Skeletal muscle satellite cell (primary cell): ENCODE data around the gene OSMR.

Experiments used
- H3K27me3 ChIP-seq: 2 replicates; pipeline ENCODE4 v1.7.0; 2013; ENCODE audit warnings: low read length; ENCODE audit not compliant: control insufficient read depth, insufficient read depth
- H3K36me3 ChIP-seq: 2 replicates; pipeline ENCODE4 v1.7.0; 2013; ENCODE audit warnings: mild to moderate bottlenecking, control low read depth, low read length; ENCODE audit not compliant: insufficient read depth
- H3K4me1 ChIP-seq: 2 replicates; pipeline ENCODE4 v1.7.0; 2013; ENCODE audit warnings: low read length; ENCODE audit not compliant: control insufficient read depth, insufficient read depth
- H3K4me2 ChIP-seq: 2 replicates; pipeline ENCODE4 v1.7.0; 2013; ENCODE audit warnings: mild to moderate bottlenecking, low read length
- H3K4me3 ChIP-seq: 2 replicates; pipeline ENCODE4 v1.7.0; 2013; ENCODE audit warnings: low read length
- H3K9ac ChIP-seq: 2 replicates; pipeline ENCODE4 v1.7.0; 2013; ENCODE audit warnings: mild to moderate bottlenecking, low read depth, low read length, moderate library complexity
- H3K9me3 ChIP-seq: replicated peaks from 2 replicates; pipeline ENCODE4 v1.7.0; 2013; ENCODE audit warnings: mild to moderate bottlenecking, control low read depth, low read length

The OSMR gene

DNA sequence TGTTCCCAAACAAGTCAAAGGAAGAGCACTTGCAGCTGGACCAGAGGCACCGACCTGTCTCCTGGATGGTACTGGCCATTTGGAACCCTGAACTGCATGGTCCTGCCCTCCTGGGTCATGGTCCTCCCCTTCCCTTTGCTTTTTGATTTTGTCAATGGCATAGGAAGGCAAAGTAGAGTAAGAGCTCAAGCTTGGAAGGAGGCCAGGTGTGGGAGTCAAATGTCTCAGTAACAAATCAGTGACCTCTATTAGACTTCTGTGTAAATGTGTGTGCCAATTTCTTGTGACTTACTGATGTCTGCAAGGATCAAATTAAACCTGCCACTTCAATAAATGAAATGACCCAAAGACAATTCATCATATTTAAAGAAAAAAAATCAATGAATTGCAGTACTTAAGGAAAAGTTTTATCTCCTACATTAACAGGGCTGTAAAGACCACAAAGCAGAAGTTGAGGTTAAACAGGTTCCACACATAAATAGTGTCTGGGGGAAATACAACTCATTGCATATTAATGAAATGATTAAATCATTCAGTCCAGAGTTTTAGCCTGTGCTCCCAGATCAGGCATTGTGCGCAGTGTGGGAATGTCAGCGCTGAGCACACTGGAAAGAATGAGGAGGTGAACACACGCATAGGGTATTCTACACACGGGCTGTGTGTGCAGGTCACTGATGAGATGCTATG lies 32.7 kb downstream of the OSMR start:
- Histone ChIP-seq H3K27me3 (no peaks in the 10 kb centered on the region), H3K9ac (no peak overlapping the region), H3K4me3 (no peak overlapping the region), H3K4me2 (no peak overlapping the region), H3K9me3 (no peaks in the 10 kb centered on the region), H3K4me1 (no peaks in the 10 kb centered on the region), H3K36me3 (peaks cover 63% of the 10 kb centered on the region)

GRCh38 chr5:38879078-38879460 lies 33.3 kb downstream of the OSMR start:
- Histone ChIP-seq H3K9ac (no peak overlapping the region), H3K9me3 (no peaks in the 10 kb centered on the region), H3K36me3 (peaks cover 68% of the 10 kb centered on the region), H3K27me3 (no peaks in the 10 kb centered on the region), H3K4me1 (no peaks in the 10 kb centered on the region), H3K4me3 (no peak overlapping the region), H3K4me2 (no peak overlapping the region)

- Histone ChIP-seq H3K9me3 (no peaks in the 10 kb centered on the region), H3K9ac (no peak overlapping the region), H3K4me1 (no peaks in the 10 kb centered on the region), H3K27me3 (no peaks in the 10 kb centered on the region), H3K4me2 (no peak overlapping the region), H3K36me3 (peaks cover 76% of the 10 kb centered on the region), H3K4me3 (no peak overlapping the region)
Measured at GRCh38 chr5:38883842-38884241, 38.0 kb downstream of the OSMR start.

DNA sequence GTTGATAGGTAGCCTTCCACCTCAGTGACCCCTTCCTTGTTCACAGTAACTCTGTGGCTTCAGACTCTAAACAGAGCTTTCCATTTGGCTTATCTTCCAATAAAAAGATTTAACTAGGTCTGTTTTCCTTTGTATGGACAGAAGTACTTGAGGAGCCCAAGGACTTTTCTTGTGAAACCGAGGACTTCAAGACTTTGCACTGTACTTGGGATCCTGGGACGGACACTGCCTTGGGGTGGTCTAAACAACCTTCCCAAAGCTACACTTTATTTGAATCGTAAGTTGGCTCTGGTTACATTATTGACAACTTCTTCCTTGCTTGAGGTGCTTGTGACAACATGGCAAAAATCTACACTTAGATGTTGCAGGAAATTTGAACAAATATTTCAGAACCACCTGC lies 39.4 kb downstream of the OSMR start:
- H3K9me3 ChIP-seq = no peaks in the 10 kb centered on the region
- no peak overlapping the region for H3K9ac ChIP-seq
- H3K36me3 ChIP-seq = peaks cover 67% of the 10 kb centered on the region
- no peak overlapping the region for H3K4me3 ChIP-seq
- no peak overlapping the region for H3K4me2 ChIP-seq
- H3K27me3 ChIP-seq = no peaks in the 10 kb centered on the region
- H3K4me1 ChIP-seq = no peaks in the 10 kb centered on the region

- Histone ChIP-seq H3K36me3 (peaks cover 51% of the 10 kb centered on the region), H3K4me3 (no peak overlapping the region), H3K9ac (no peak overlapping the region), H3K9me3 (no peaks in the 10 kb centered on the region), H3K27me3 (no peaks in the 10 kb centered on the region), H3K4me2 (no peak overlapping the region), H3K4me1 (no peaks in the 10 kb centered on the region)
Measured at GRCh38 chr5:38888041-38888440, 42.2 kb downstream of the OSMR start.

DNA sequence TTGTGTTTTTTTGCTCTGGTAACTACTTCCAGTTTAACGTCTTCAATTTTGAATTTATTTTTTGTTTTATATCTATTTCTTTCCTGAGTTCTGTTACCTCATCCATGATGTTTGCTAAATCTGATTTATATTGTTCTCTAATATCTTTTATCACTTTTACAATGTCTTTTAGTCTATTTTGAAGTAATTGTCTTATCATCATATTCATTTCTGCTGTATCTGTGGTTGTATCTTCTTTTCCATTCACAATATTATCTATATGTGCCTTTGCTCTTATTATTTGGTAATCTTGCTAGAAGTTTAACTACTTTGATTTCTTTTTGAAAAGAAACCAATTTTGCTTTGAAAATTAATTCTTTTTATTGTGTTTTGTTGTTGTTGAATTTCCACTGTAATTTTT lies 43.6 kb downstream of the OSMR start:
- H3K4me2 ChIP-seq = no peak overlapping the region
- H3K9me3 ChIP-seq = no peaks in the 10 kb centered on the region
- H3K4me1 ChIP-seq = no peaks in the 10 kb centered on the region
- no peaks in the 10 kb centered on the region for H3K27me3 ChIP-seq
- H3K4me3 ChIP-seq = no peak overlapping the region
- H3K36me3 ChIP-seq = peaks cover 42% of the 10 kb centered on the region
- H3K9ac ChIP-seq = no peak overlapping the region

GRCh38 chr5:38891563-38891962 lies 45.8 kb downstream of the OSMR start:
- H3K36me3 ChIP-seq = peaks cover 20% of the 10 kb centered on the region
- H3K4me3 ChIP-seq = no peak overlapping the region
- H3K9ac ChIP-seq = no peak overlapping the region
- no peak overlapping the region for H3K4me2 ChIP-seq
- H3K4me1 ChIP-seq = no peaks in the 10 kb centered on the region
- no peaks in the 10 kb centered on the region for H3K27me3 ChIP-seq
- no peaks in the 10 kb centered on the region for H3K9me3 ChIP-seq

DNA sequence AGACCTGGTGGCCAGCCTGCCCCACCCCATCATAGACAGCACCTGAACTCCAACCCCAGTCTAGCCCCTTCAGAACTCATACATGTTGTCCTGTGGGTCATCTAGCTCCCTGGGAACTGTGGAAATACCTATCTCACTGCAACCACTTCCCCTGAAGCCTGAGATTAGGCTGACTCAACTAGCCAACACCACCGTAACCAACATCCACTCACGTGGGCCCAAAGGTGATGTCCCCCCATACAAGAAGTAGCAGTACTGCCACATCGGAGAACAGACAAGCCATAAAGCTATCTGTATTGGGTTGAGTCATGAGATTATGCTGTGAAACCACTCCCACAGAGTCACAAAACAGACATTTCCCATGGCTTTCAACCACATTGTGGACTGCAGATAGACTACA lies 46.6 kb downstream of the OSMR start:
- no peaks in the 10 kb centered on the region for H3K27me3 ChIP-seq
- H3K9ac ChIP-seq = no peak overlapping the region
- no peaks in the 10 kb centered on the region for H3K9me3 ChIP-seq
- no peaks in the 10 kb centered on the region for H3K4me1 ChIP-seq
- peaks cover 14% of the 10 kb centered on the region for H3K36me3 ChIP-seq
- H3K4me3 ChIP-seq = no peak overlapping the region
- no peak overlapping the region for H3K4me2 ChIP-seq

GRCh38 chr5:38896760-38897159 lies 50.9 kb downstream of the OSMR start:
- Histone ChIP-seq H3K36me3 (peaks cover 19% of the 10 kb centered on the region), H3K4me1 (no peaks in the 10 kb centered on the region), H3K4me3 (no peak overlapping the region), H3K9me3 (no peaks in the 10 kb centered on the region), H3K27me3 (no peaks in the 10 kb centered on the region), H3K9ac (no peak overlapping the region), H3K4me2 (no peak overlapping the region)

DNA sequence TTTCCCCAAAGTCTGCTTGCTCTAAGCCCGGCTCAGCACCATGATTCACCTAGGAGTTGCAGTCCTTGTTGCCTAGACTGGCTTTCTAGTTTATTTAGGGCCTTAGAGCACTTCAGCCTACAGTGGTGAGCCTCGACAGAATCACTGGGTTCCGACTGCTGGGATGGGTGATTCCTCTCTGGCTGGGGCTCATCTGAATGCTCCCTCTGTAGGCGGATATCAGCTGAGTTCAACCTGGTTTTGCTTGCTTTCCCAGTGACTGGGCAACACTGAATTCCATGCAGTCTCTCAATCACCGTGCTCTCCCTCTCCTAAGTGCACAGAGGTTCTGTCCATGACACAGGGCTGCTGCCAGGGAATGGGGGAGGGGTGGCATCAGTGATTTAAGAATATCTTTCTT lies 54.1 kb downstream of the OSMR start:
- no peak overlapping the region for H3K9ac ChIP-seq
- no peaks in the 10 kb centered on the region for H3K9me3 ChIP-seq
- no peaks in the 10 kb centered on the region for H3K4me1 ChIP-seq
- no peak overlapping the region for H3K4me2 ChIP-seq
- peaks cover 38% of the 10 kb centered on the region for H3K36me3 ChIP-seq
- H3K27me3 ChIP-seq = no peaks in the 10 kb centered on the region
- no peak overlapping the region for H3K4me3 ChIP-seq

DNA sequence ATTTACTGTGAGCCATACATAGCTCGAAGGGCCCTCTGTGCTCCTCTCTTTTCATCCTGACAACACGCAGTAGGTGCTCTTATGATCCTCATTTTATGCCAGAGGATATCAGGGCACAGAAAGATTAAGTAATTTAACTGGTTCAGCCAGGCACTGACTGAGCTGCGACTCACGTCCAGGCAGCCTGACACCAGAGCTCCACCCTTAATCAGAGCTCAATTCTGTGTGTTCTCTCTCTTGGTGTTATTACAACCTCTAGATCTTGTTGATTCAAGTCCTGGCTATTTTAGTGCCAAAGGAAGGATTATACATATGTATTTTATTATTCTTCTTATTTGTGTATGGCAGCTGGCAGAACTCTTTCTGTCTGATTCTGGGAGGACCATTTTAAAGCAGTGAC lies 59.7 kb downstream of the OSMR start:
- no peaks in the 10 kb centered on the region for H3K27me3 ChIP-seq
- no peaks in the 10 kb centered on the region for H3K9me3 ChIP-seq
- no peak overlapping the region for H3K4me2 ChIP-seq
- peaks cover 3% of the 10 kb centered on the region for H3K4me1 ChIP-seq
- no peak overlapping the region for H3K4me3 ChIP-seq
- peaks cover 59% of the 10 kb centered on the region for H3K36me3 ChIP-seq
- no peak overlapping the region for H3K9ac ChIP-seq

- H3K9me3 ChIP-seq = no peaks in the 10 kb centered on the region
- no peak overlapping the region for H3K4me3 ChIP-seq
- H3K27me3 ChIP-seq = no peaks in the 10 kb centered on the region
- H3K4me2 ChIP-seq = no peak overlapping the region
- H3K4me1 ChIP-seq = peaks cover 3% of the 10 kb centered on the region
- H3K36me3 ChIP-seq = peaks cover 53% of the 10 kb centered on the region
- H3K9ac ChIP-seq = no peak overlapping the region
Measured at GRCh38 chr5:38906503-38906902, 60.7 kb downstream of the OSMR start.
